ENCODE results near the gene CYFIP2. TPM values are rescaled to one million over a fixed set of nuclear protein-coding genes. Genes with fewer than 3 reads are reported as not detected.
A peak's percentile ranks its signal among the peaks of the same experiment; 100 is the strongest.

Gene CYFIP2
- total RNA-seq, 1 experiment from 2014 or later, result 4.1 TPM

GRCh38 chr5:157371655-157372471 lies 105.9 kb downstream of the CYFIP2 start:
- Histone ChIP-seq H3K4me3 (no peak overlapping the region), H3K4me1 (replicated peaks) (peaks cover 35% of the 10 kb centered on the region), H3K36me3 (no peaks in the 10 kb centered on the region), H3K27ac (peak overlapping the region; percentile 46), H3K9me3 (replicated peaks) (no peaks in the 10 kb centered on the region), H3K27me3 (replicated peaks) (no peaks in the 10 kb centered on the region)
- DNase-seq (ENCODE audit: low read depth in 1 of 2, low spot score in 2 of 2), result peak in 1 of 2 experiments; percentile 47

DNA sequence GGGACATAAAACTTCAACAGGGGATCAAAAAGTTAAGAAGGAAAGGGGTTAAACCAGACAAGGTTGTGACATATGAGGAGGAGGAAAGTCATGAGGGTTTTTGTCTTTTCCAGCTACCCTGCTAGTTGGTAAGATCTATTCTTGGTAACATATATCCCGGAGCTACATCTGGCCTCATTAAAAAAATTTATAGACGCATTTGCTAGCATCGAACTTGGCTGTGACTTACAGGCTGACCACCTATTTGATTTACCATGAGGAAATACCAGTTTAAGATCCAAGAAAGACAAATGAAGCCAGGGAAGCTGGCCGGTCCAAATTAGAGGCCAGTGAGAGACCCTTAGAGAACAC lies 106.5 kb downstream of the CYFIP2 start:
- H3K9me3 ChIP-seq (replicated peaks), result no peaks in the 10 kb centered on the region
- H3K4me3 ChIP-seq, result no peak overlapping the region
- H3K27ac ChIP-seq, result peak overlapping the region; percentile 46
- H3K36me3 ChIP-seq, result no peaks in the 10 kb centered on the region
- peaks cover 29% of the 10 kb centered on the region for H3K4me1 ChIP-seq (replicated peaks)
- DNase-seq (ENCODE audit: low read depth in 1 of 2, low spot score in 2 of 2), result no peak
- H3K27me3 ChIP-seq (replicated peaks), result no peaks in the 10 kb centered on the region

GRCh38 chr5:157378509-157378908 lies 112.6 kb downstream of the CYFIP2 start:
- Histone ChIP-seq H3K4me3 (no peak overlapping the region), H3K4me1 (replicated peaks) (peaks cover 5% of the 10 kb centered on the region), H3K27ac (no peak overlapping the region), H3K36me3 (no peaks in the 10 kb centered on the region), H3K9me3 (replicated peaks) (no peaks in the 10 kb centered on the region), H3K27me3 (replicated peaks) (no peaks in the 10 kb centered on the region)
- no peak for DNase-seq (ENCODE audit: low read depth in 1 of 2, low spot score in 2 of 2)

DNA sequence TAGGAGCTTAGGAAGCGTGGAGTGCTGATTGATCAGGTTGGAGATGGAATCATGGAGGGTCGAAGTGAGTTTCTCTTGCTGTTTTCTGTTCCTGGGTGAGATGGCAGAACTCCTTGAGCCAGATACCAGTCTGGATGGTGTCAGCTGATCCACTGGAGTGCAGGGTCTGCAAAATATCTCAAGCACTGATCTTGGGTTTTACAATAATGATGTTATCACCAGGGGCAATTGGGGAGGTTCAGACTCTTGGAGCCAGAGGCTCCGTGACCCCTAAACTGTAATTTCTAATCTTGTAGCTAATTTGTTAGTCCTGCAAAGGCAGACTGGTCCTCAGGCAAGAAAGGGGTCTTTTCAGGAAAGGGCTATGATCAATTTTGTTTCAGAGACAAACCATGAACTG lies 114.1 kb downstream of the CYFIP2 start:
- Histone ChIP-seq H3K4me1 (replicated peaks) (peaks cover 19% of the 10 kb centered on the region), H3K36me3 (no peaks in the 10 kb centered on the region), H3K9me3 (replicated peaks) (no peaks in the 10 kb centered on the region), H3K4me3 (no peak overlapping the region), H3K27ac (no peak overlapping the region), H3K27me3 (replicated peaks) (no peaks in the 10 kb centered on the region)
- DNase-seq (ENCODE audit: low read depth in 1 of 2, low spot score in 2 of 2), result no peak

- H3K4me3 ChIP-seq, result no peak overlapping the region
- peaks cover 34% of the 10 kb centered on the region for H3K4me1 ChIP-seq (replicated peaks)
- H3K9me3 ChIP-seq (replicated peaks), result no peaks in the 10 kb centered on the region
- H3K27me3 ChIP-seq (replicated peaks), result no peaks in the 10 kb centered on the region
- DNase-seq (ENCODE audit: low read depth in 1 of 2, low spot score in 2 of 2), result no peak
- no peaks in the 10 kb centered on the region for H3K36me3 ChIP-seq
- no peak overlapping the region for H3K27ac ChIP-seq
These were observed 115.8 kb downstream of the CYFIP2 start for GRCh38 chr5:157381746-157382145.

DNA sequence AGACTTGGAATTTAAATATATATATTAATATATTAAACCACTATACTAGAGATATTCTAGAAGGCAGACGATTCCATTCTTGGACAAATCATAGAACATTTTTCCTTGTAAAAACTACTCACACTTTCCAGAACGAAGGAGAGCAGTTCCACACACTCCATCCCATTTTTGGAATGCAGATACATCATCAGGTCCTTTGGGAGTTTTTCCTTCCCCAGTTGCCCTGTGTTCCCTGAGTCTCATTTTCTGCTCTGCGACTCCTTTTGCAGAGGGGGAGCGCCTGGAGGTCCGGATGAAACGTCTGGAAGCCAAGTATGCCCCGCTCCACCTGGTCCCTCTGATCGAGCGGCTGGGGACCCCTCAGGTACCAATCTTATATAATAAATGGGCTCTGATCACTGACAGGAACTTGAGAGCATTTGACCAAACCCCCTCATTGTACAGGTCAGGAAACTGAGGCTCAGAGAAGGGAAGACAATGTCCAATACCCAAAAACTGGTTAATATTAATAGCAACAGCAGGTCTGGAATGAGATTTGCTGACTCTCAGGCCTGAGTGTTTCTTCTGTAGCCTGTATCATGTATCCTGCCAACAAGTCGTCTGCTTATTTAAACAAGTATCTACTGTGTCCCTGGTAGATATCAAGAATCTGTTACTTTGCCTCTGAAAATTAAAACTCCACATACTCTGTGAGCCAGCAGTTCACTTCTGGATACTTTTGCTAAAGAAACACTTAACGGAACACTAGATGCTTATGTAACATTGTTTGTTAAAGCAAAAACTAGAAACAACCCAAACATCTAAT lies 117.3 kb downstream of the CYFIP2 start:
- H3K27me3 ChIP-seq (replicated peaks), result no peaks in the 10 kb centered on the region
- no peaks in the 10 kb centered on the region for H3K9me3 ChIP-seq (replicated peaks)
- H3K4me3 ChIP-seq, result no peak overlapping the region
- peaks cover 49% of the 10 kb centered on the region for H3K4me1 ChIP-seq (replicated peaks)
- no peaks in the 10 kb centered on the region for H3K36me3 ChIP-seq
- peak overlapping the region; percentile 91 for H3K27ac ChIP-seq
- no peak for DNase-seq (ENCODE audit: low read depth in 1 of 2, low spot score in 2 of 2)

GRCh38 chr5:157384971-157385709 lies 119.2 kb downstream of the CYFIP2 start:
- no peak overlapping the region for H3K4me3 ChIP-seq
- peak overlapping the region; percentile 91 for H3K27ac ChIP-seq
- DNase-seq (ENCODE audit: low read depth in 1 of 2, low spot score in 2 of 2), result peak; percentile 98 to 99
- H3K27me3 ChIP-seq (replicated peaks), result no peaks in the 10 kb centered on the region
- no peaks in the 10 kb centered on the region for H3K36me3 ChIP-seq
- H3K9me3 ChIP-seq (replicated peaks), result no peaks in the 10 kb centered on the region
- H3K4me1 ChIP-seq (replicated peaks), result peaks cover 66% of the 10 kb centered on the region

DNA sequence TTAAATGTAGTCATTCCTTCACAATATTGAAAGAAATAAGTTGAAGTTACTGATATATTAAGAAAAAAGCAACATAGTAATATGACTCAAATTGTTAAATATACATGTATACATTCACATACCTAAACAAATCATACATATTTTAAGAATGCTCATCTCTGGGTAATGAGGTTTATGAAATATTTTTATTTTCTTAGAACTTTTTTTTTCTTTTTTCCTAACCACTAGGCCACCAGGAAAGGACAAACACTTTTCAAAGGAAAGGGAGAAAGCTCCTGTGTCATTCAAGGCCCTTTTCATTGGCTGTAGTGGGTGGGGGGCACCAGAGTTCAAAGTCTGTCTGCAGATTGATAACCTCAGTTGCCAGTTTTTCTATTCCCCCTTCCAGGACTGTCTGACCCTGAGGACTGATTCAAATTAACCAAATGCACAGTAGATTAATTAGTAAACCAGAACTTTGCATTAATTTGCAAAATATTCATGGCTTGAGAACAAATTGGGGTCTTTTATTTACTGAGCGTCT lies 121.2 kb downstream of the CYFIP2 start:
- peaks cover 80% of the 10 kb centered on the region for H3K4me1 ChIP-seq (replicated peaks)
- H3K27ac ChIP-seq, result peak overlapping the region; percentile 91
- H3K9me3 ChIP-seq (replicated peaks), result no peaks in the 10 kb centered on the region
- H3K27me3 ChIP-seq (replicated peaks), result no peaks in the 10 kb centered on the region
- no peaks in the 10 kb centered on the region for H3K36me3 ChIP-seq
- no peak overlapping the region for H3K4me3 ChIP-seq
- no peak for DNase-seq (ENCODE audit: low read depth in 1 of 2, low spot score in 2 of 2)

GRCh38 chr5:157387683-157388093 lies 121.8 kb downstream of the CYFIP2 start:
- Histone ChIP-seq H3K4me1 (replicated peaks) (peaks cover 80% of the 10 kb centered on the region), H3K27ac (peak overlapping the region; percentile 91), H3K4me3 (no peak overlapping the region), H3K27me3 (replicated peaks) (no peaks in the 10 kb centered on the region), H3K36me3 (no peaks in the 10 kb centered on the region), H3K9me3 (replicated peaks) (no peaks in the 10 kb centered on the region)
- peak; percentile 89 to 91 for DNase-seq (ENCODE audit: low read depth in 1 of 2, low spot score in 2 of 2)

DNA sequence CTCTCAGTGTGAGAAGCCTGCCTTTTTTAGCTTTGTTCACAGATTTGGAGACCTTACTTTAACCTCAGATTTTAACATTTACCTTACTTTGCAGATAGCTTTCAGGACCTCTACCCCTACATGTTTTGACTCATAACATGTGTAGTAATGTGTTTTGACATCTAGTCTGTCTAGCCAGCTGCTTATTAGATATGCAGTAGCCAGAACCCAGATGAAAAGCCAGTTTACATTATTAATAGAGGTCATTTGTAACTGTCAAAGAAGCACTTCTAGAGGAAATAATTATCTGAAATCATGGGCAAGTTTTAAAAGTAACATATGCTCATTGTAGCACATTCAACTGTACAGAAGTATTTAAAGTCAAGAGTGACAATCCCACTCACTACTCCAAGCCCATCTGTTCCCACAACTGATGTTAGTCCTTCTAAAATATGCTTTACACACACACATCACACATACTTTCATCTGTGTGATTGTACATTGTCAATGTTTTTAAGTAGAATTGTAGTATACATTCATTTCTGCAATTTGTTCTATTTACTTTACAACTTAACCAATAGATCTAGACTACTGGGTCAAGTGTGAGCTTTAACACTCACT lies 122.3 kb downstream of the CYFIP2 start:
- DNase-seq (ENCODE audit: low read depth in 1 of 2, low spot score in 2 of 2), result no peak
- H3K4me3 ChIP-seq, result no peak overlapping the region

GRCh38 chr5:157389103-157389502 lies 123.2 kb downstream of the CYFIP2 start:
- Histone ChIP-seq H3K27ac (no peak overlapping the region), H3K36me3 (no peaks in the 10 kb centered on the region), H3K27me3 (replicated peaks) (no peaks in the 10 kb centered on the region), H3K4me3 (no peak overlapping the region), H3K4me1 (replicated peaks) (peaks cover 69% of the 10 kb centered on the region), H3K9me3 (replicated peaks) (no peaks in the 10 kb centered on the region)
- no peak for DNase-seq (ENCODE audit: low read depth in 1 of 2, low spot score in 2 of 2)

More for the DNA sequence above, 122.3 kb downstream of the CYFIP2 start:
- H3K9me3 ChIP-seq (replicated peaks), result no peaks in the 10 kb centered on the region
- H3K27ac ChIP-seq, result peak overlapping the region; percentile 91
- H3K4me1 ChIP-seq (replicated peaks), result peaks cover 78% of the 10 kb centered on the region
- no peaks in the 10 kb centered on the region for H3K36me3 ChIP-seq
- H3K27me3 ChIP-seq (replicated peaks), result no peaks in the 10 kb centered on the region

DNA sequence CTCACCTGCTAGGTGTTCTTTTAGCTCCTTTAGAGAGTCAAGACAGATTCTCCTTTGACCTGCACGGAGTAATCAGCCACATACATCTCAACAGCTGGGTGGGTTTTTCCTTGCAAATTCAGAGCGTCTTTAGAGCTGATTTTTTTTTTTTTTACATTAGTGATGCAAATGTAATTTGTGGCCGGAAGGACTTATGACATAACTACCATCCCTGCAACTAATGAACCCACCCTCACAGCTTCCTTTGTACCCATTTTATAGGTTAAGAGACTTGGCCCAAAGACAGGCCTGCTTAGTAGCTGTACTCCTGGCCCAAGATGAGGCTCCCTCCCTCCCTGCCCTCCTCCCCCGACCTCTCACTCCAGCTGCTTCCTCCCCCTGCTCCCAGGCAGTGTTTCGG lies 124.2 kb downstream of the CYFIP2 start:
- no peaks in the 10 kb centered on the region for H3K9me3 ChIP-seq (replicated peaks)
- H3K36me3 ChIP-seq, result no peaks in the 10 kb centered on the region
- peaks cover 62% of the 10 kb centered on the region for H3K4me1 ChIP-seq (replicated peaks)
- no peak overlapping the region for H3K4me3 ChIP-seq
- no peaks in the 10 kb centered on the region for H3K27me3 ChIP-seq (replicated peaks)
- H3K27ac ChIP-seq, result no peak overlapping the region
- DNase-seq (ENCODE audit: low read depth in 1 of 2, low spot score in 2 of 2), result no peak

GRCh38 chr5:157390551-157391297 lies 124.8 kb downstream of the CYFIP2 start:
- peak; percentile 87 to 96 for DNase-seq (ENCODE audit: low read depth in 1 of 2, low spot score in 2 of 2)
- peak overlapping the region; percentile 36 for H3K27ac ChIP-seq
- H3K27me3 ChIP-seq (replicated peaks), result no peaks in the 10 kb centered on the region

More at GRCh38 chr5:157390551-157391297, 124.8 kb downstream of the CYFIP2 start:
- Histone ChIP-seq H3K4me1 (replicated peaks) (peaks cover 57% of the 10 kb centered on the region), H3K36me3 (no peaks in the 10 kb centered on the region), H3K4me3 (no peak overlapping the region), H3K9me3 (replicated peaks) (no peaks in the 10 kb centered on the region)
